ENCODE data around the gene CTAGE1.
A peak's percentile ranks its signal among the peaks of the same experiment; 100 is the strongest.

CTAGE1 gene

GRCh38 chr18:22391407-22392345 is 26.0 kb downstream of the CTAGE1 start:
- DNase-seq (ENCODE audit: low spot score) = peak; percentile 81

GRCh38 chr18:22387787-22388186 is 29.9 kb downstream of the CTAGE1 start:
- no peak for DNase-seq (ENCODE audit: low spot score)

GRCh38 chr18:22387364-22387763 is 30.4 kb downstream of the CTAGE1 start:
- no peak for DNase-seq (ENCODE audit: low spot score)

DNA sequence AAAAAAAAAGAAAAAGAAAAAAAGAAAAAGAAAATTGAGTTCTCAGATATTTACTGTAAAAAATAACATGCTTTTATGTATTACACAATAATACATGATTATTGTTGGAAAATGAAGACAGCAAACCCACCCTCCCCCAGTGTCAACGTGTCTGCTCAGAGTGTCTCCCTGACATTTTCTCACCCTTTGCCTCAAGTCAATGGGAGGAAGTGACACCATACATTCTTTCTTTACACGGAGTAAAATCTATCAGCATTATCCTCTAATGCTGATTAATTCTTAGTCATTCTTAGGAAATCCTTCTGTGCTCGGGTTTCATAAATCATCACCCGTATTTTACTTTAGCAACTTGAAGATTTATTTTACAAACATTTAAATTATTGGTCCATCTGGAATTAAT is 32.0 kb downstream of the CTAGE1 start:
- DNase-seq (ENCODE audit: low spot score) = no peak

DNA sequence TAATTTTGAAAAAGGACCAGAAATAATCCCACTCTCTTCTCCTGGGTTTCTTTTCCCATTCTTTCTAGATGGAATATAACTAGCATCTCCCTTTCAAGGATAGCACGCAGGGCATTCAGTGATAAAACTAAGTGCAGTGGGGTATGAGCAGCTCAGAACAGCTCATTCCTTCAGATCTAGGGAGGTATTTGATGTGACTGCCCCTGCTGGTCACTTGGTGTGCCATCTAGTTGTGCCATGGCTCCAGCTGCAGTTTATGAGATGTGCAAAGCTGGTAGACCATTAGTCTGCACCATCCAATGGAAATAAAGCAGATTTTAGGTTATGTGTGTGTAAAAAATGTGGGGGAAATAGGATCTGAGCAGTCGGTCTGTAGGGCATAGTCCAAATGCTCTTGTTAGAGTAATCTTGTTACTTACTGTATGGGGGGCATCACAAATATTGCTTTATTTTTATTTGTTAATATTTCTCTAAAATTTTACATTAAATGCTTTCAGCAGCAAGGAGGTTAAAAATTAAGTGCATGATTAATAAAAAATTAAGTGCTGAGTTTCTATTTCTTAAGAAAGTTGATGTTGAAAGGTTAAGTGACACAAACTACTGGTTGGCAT is 38.9 kb downstream of the CTAGE1 start:
- DNase-seq (ENCODE audit: low spot score) = peak; percentile 63

GRCh38 chr18:22377769-22378168 is 39.9 kb downstream of the CTAGE1 start:
- no peak for DNase-seq (ENCODE audit: low spot score)

DNA sequence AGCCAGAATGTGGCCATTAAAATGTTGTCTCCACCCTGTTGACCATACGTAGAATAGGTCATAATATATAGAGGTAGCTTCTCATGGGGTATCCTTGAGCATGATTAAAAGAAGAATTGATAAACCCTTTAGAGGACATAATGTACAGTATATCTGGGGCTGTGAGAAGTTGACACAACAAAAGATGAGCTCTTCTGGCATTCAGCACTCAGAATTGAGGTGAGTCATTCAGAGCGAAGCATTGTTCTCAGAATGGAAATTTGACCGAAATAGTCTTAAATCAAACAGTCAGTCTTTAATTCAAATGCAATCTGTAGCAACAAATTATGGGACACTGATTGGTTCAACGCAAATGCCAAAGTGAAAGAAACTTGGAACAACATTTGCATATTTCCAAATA is 47.3 kb downstream of the CTAGE1 start:
- no peak for DNase-seq (ENCODE audit: low spot score)

DNA sequence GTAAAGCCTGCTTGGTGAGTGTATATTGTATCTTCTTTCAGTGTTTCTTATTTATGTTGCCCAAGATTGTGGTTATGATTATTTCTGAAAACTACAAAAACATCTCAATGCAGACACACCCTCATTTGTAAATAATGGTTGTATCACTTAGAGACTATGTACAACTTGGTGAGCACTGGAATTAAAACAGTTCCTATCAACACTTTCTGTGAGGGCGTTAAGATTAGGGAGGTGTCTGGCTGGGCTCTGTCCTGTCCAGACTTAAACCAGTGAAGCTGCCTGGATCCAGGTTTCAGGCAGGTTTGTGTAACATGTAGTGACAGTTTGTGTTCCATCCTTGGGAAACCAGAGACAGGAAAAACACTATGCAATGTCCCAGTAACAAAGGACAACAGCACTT is 49.7 kb downstream of the CTAGE1 start:
- DNase-seq (ENCODE audit: low spot score) = no peak

- DNase-seq (ENCODE audit: low spot score) = no peak
These were observed 50.4 kb downstream of the CTAGE1 start for GRCh38 chr18:22367303-22367702.

- peak; percentile 17 for DNase-seq (ENCODE audit: low spot score)
These were observed 53.8 kb downstream of the CTAGE1 start for GRCh38 chr18:22363867-22364463.

All from SW480 (cell line).